GM21381 (cell line): ENCODE measurements around the gene RAP1GAP2.
"Not testable (repeated sequence)": the region's sequence is repeated elsewhere in the genome, so short reads cannot be mapped to it uniquely, and the experiment has no call there.

Experiments
- ATAC-seq: cut with Tn5 transposase; IDR thresholded peaks from one replicate; pipeline ENCODE4 v1.9.1; 2021; ENCODE audit warnings: mild to moderate bottlenecking, moderate library complexity; ENCODE audit not compliant: unreplicated experiment

RAP1GAP2 gene

DNA sequence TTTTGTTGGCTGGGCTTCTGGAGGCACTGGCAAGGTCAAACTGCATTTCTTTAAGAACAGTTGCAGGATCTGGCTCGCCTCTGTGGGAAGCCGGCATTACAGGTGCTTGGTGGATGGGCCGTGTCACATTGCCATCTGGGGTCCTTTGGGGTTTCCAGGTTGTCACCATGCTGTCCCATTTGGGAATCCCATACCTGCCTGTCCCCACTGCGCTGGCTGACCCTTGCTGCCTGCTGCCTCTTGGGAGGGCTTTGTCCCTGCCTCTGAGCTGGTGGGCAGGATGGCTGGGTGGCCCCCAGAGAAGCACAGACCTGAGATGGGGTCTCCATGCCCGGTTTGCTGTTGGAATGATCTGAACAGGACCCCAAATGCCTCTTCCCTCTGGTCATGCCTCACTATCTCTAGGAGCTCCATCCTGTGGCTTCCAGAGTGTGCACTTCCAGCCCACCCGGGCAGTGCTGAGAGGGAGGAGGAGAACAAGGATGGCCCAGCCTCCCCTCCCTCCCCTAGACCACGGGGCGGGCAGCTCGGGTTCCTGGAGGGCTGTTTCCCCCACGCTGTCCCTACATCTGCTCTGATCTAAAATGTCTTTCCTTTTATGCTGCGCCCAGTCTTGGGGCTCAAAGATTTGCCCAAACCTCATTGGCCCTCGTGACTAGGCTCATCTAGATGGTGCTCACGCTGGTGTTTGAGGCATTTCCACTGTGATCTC, 239.2 kb downstream of the RAP1GAP2 start:
- no peak for ATAC-seq

DNA sequence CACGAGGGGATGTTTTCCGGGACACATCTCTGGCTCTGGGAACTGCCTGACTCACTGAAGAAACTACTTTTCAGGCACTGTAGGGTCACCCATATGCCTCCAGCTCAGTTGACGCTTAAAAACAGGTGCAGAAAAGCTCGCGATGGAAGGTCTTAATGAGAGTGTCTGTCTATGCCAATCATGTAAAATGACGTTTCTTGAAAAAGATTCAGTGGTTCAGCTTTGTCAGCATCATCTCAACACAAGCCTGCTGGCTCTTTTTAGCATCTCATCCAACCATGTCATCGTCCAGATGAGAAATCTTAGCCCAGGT, 239.7 kb downstream of the RAP1GAP2 start:
- ATAC-seq: no peak

DNA sequence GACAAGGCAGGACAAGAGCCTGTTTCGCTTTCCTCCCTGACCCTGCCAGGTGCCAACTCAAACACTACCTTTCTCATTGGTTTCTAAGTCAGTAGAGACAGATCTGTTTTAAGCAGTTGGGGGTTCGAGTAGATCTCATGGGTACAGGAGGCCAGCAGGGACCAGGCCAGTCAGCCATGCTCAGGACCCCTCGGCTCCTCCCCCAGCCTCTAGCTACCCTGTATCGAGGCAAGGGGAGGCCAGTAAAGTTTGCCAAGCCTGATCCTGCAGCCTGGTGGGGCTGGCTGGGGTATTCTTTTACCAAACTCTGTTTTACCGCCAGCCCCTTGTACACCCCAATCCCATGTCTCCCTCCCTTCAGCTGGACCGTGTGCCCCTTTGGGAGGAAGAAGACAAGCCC, 240.6 kb downstream of the RAP1GAP2 start:
- ATAC-seq: no peak

DNA sequence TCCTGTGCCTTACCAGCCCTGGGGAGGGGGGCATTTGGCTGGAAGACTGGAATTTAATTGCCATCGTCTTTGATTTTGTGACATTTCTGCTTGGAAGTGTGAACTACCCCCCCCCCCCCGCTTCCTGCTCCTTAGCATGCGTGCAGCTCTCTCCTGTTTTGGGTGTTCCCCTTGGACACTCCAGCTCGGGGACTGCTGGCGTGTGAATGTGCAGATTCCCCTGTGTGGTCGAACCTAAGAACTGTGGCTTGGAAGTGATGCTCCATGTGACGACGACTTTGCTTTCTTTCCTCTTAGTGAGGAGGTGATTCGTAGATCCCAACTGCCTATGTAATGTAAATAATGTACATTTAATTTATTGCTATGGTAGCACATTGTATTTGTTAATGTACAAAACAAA, 241.0 kb downstream of the RAP1GAP2 start:
- ATAC-seq: no peak

DNA sequence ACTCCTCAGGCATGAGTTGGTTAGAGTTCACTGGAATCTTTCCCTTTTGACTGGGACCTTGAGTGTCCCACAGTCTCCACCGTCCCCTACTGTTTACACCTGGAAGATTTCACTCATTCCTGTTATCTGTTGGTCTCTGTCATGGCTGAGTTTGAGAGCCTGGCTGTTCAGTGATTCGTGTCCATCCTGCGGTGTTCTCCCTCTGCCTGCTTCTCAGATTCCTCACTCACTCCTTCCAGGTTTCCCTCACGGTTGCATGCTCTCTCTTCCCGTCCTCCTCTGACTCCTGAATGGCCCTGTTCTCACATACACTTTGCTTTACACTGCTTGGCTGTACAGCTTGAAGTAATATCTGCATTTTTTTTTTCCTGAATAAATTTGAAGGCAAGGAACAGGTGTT, 242.7 kb downstream of the RAP1GAP2 start:
- ATAC-seq: no peak

DNA sequence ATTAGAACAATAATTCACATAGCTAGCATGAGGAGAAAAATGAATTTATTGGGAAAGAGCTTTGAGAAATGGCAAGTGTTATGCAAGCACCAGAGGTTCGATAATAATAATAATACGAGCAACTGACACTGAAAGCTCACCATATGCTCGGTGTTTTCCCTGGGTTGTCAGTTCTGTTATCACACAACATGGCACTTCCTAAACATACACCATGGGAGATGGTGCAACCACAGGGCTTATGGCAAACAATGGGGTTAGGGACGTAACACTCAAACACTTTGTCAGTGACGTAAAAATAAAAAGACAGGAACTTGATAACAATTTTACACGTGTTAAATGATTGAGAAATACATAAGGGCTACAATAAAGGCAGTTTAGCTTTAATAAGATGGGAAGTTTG, 243.5 kb downstream of the RAP1GAP2 start:
- no peak for ATAC-seq

DNA sequence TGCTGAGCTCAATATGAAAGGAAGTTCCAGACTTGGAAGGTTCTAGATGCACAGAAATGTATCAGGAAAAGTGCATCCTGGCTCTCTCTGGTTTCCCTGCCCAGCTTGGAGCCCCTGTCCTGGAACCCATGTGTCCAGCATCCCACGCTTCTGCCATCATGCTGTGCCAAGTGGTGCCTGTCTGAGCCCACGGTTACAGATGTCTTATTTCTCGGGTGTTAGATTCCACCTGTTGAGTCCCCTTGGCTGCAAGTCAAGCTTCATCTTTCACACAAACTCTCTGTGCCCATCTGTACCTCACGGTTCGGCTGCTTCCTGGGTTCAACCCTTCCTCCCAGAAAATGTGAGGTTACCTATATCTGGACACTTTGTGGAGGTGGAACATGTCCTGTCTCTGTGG, 244.6 kb downstream of the RAP1GAP2 start:
- ATAC-seq: no peak

DNA sequence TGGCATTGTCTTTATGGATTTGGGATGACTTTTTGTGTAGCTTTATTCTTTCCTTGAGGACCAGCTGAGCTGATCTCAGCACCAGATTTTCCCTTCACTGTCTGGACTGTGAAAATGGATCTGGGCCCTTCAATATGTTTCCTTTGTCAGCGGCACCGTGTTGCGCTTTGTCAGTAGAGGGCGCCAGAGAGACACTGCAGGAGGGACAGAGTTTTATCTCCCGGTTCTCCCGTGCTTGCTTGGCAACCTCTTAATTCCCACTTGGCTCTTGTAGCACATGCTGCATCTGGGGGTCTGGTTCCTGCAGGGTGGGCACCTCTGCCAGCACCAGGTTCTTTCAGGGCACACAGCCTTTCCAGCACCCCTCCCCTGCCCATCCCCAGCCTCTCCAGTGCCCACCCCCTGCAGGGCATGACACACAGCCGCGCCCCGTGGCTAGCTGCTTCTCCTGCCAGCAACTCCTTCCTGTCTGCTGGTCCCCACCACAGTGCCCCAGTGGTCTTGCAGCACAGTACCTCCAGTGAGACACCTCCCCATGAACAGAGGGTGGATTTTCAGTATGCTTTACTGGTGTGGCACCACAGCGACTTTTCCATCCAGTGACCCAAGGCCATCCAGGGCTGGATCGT, 247.6 kb downstream of the RAP1GAP2 start:
- ATAC-seq: no peak

DNA sequence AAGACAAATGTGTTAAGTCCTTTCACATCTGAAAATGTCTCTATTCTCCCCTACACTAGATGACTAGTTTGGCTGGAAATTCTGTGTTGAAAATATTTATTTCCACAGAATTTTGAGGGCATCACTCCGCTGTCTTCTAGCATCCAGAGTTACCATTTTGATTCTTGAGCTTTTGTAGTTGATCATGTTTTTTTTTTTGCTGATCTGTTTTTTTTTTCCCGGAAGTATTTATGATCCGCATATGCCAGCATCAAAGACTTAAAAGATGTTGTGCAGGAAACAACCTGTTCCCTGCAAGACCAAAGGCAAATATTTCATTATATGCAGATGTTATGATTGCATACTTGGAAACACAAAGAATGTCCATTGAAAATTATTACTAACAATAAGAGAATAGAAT, 250.5 kb downstream of the RAP1GAP2 start:
- ATAC-seq: no peak

DNA sequence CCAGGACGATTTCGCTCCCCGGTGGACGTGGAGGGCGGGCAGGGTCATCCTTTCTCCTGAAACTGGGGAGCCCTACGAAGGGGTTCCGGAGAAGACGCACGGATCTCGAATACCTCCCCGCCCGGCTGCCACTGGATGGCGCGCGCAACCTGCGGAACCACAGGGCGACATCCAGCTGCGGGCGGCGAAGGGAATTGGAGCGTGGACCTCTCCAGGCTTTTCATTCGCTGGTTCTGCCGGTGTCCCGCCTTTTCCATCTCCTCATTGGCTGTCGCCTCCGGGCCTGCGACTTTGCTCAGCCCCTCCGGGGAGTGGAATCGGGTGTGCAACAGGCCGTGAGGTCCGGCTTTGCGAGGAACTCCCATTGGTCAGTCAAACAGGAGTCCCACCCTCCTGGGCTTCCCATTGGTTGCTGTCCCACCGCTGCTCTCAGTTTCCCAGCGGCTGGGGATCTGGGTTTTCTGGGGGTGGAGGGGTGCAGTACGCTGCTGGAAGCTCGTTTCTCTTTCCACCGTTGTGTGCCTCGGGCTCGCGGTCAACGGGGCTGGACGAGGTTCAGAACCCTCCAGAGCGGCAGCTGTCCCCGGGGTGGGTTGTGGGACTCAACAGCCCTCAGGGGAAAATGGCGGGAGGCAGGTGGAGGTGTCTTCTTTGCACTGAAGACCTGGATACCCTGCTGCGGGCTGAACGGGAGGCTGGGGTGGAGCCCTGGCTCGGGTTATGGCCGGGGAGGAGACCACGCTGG, 252.7 kb downstream of the RAP1GAP2 start:
- peak; percentile 97 for ATAC-seq

DNA sequence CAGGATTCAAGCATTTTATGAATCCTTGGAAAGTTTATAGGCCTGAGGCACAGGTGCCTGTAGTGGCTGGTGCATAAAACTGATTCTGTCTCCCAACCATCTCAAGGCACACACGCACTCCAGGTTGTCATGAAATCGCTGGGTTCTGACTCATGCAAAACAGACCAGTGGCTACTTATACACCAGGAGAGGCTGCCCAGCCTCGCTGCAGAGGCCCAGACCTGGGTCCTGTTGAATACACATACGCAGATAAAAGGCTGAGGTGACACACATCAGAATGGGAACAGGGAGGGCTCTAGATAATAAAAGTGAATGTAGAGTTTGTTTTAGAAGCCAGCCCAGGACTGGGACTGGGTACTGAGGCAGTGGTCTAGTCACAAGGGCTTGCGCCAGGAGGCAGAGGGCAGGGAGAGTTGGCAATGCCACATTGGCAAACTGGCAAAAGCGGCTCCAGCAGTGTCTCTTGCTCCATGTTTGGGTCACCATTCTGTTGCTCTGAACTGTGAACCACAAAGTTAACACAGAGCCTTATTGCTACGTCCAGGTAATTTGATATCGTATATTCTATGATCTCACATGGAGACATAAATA, 253.6 kb downstream of the RAP1GAP2 start:
- no peak for ATAC-seq

DNA sequence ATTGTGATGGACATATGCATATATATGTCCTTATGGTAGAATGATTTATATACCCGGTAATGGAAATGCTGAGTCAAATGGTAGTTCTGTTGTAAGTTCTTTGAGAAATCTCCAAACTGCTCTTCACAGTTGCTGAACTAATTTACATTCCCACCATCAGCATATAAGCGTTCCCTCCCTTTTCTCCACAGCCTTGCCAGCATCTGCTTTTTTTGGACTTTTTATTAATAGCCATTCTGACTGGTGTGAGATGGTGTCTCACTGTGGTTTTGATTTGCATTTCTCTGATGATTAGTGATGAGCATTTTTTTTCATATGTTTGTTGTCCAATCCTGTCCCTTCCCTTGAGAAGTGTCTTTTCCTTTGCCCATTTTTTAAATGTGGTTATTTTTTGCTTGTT, 258.6 kb downstream of the RAP1GAP2 start:
- ATAC-seq: not testable (repeated sequence)

DNA sequence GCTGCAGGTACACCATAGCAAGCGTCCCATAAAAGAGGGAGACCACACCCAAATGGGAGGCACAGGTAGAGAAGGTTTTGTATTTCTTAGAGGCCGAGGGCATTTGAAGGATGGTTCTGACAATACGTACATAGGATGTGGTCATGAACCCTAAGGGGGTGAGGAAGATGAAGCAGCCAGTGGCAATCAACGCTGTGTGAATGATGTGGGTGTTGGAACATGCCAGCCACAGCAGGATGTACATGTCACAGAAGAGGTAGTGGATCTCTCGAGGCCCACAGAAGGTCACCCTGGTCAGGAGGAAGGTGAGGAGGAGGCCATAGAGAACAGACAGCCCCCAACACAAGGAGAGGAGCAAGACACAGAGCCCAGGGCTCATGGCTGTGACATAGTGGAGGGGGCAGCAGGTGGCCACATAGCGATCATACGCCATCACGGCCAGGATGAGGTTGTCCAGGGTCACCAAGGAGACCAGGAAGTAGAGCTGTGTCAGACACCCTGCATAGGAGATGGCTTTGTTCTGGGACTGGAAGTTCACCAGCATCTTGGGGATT, 266.7 kb downstream of the RAP1GAP2 start:
- not testable (repeated sequence) for ATAC-seq

DNA sequence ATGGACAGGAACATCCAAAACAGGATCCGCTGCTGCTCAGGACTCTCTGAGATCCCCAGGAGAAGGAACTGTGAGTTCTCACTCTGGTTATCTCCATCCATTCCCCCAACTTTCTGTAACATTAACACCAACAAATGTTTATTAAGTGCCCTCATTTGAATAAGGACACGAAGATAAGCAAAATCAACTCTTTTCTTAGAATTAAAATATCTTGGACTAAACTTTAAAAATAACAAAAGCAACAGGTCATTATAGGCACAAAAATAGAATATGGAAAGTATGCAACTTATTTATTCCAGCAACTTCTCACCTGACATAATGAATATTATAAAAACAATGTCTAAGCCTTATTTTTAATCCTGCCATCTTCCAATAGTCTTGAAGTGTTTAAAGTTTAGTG, 267.3 kb downstream of the RAP1GAP2 start, which contains the start of gene OR1D5:
Gene OR1D5 (minus strand): TSS at position 101 of the 400 bp plus-strand sequence. CDS start 0 bp downstream, at position 101.
- not testable (repeated sequence) for ATAC-seq

DNA sequence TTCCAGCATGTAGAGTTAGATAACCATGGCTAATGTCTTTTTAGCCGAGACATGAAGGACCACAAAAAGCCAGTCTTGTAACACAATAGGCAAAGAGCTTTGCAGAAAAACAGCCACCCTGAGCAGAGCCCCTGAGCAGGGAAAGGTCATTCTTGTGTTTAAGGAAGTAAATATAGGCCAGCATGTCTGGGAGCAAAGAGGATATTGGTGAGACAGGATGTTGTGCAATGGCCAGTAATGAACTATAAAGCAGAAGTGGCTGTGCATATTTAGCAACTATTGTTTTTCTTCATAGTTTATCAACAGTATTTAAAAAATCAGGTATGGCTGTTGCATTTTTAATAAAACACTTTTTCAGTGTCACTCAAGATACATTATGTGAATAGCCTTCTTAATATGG, 269.0 kb downstream of the RAP1GAP2 start:
- ATAC-seq: not testable (repeated sequence)

DNA sequence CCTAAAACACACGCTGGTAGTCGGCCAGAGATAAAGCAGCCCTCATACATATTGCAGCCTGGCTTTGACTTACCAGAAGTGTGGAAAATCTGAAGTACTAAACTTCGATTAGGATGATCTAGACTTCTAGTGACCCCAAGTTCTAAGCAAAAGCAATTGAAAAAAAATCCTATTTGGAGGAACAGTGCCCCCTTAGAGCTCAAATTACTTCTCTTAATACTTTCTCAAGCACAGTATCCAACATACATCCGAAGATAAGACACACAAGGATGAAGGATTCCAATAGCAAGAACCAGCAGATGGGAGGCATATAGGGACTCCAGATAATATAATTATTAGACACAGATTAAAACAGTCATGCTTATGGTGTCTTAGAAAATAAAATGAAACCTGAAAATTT, 277.6 kb downstream of the RAP1GAP2 start:
- not testable (repeated sequence) for ATAC-seq
